T-helper 9 cell (primary cell): ENCODE data around the gene ATXN2.

Experiments
- DNase-seq: peaks from one replicate; pipeline ENCODE4 v3.0.0-alpha.2; 2020

ATXN2 gene

DNA sequence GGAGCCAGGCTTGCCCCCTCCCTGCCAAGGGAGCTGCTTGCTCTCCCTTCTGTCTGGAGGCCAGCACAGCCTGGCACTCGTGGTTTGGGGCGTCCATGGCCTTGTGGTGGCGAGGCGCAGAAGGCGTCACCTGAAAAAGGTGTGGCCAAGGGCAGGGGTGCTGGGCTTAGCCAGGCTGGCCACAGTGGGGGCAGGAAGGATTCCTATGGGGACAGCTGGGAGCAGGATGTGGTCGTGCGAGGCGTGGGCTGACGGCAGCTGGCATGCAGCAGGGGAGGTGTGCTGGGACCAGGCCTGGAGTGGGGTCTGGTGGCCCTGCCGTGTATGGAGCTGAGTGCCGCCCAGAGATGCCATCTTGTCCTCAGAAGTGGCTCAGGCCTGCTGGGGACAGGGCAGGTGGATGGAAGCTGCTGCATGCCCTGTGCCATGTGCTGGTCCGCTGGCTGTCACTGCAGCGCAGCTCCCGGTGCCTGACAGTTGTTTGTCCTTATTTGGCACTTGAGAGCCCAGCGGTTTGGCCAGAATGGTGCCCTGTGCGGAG is 163.4 kb downstream of the ATXN2 start:
- no peak for DNase-seq

DNA sequence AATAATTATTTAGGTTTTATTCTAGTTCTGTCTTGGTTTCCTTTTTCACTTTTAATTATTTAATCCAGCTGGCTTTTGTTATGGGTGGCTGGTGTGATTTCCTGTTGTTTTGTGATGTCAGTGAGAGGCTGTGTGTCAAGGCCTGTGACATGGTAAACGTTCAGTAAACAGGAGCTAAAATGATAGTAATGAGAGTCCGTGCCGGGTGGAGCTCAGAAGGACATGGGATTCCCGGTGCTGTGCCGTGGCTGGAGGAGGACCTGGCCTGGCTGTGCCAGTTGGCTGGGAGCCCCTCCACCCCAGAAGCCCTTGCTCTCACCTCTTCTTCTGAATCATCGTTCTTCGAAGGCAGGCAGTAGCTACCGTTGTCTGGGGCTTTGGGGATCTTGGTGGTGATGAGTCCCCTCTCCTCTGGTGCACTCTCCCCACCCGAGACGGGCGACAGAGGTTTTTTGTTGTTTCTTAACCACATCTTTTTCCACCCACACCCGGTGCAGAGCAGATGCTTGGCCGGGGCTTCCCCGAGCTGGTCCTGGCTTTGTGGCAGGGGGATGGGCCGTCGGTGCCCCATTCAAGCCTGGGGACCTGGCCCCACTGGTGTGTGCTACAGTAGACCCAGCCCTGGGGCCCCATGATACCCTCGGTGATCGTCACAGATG is 164.3 kb downstream of the ATXN2 start:
- DNase-seq: peak; percentile 78

DNA sequence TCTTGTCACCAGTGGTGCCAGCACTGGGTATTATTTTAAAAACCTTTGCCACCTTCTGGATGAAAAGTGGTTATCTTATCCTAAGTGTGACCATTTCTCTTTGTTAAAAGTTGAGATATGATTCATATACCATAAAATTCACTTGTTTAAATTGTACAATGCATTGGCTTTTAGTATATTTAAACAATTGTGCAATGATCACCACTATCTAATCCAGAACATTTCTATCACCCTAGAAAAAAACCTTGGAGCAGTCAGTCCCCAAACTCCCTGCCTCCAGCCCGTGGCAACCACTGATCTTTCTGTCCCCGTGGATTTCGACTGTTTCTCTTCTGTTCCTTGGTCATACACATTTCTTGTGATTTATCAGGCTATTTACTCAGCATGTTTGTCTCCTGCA is 165.1 kb downstream of the ATXN2 start:
- DNase-seq: no peak

DNA sequence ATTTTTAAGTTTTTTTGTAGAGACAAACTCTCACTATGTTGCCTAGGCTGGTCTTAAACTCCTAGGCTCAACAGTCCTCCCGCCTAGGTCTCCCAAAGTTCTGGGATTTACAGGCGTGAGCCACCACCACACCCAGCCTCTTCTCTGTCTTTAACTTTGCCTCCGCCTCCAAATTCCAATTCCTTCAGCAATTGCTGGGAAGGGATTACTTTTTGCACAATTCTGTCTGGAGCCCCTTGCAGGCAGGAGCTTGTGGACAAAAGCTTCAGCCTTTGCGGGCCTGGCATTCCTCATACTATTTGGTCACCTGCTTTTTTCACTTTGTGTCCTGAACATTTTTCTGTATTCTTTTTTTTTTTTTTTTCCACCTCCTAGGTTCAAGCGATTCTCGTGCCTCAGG is 167.3 kb downstream of the ATXN2 start:
- no peak for DNase-seq

DNA sequence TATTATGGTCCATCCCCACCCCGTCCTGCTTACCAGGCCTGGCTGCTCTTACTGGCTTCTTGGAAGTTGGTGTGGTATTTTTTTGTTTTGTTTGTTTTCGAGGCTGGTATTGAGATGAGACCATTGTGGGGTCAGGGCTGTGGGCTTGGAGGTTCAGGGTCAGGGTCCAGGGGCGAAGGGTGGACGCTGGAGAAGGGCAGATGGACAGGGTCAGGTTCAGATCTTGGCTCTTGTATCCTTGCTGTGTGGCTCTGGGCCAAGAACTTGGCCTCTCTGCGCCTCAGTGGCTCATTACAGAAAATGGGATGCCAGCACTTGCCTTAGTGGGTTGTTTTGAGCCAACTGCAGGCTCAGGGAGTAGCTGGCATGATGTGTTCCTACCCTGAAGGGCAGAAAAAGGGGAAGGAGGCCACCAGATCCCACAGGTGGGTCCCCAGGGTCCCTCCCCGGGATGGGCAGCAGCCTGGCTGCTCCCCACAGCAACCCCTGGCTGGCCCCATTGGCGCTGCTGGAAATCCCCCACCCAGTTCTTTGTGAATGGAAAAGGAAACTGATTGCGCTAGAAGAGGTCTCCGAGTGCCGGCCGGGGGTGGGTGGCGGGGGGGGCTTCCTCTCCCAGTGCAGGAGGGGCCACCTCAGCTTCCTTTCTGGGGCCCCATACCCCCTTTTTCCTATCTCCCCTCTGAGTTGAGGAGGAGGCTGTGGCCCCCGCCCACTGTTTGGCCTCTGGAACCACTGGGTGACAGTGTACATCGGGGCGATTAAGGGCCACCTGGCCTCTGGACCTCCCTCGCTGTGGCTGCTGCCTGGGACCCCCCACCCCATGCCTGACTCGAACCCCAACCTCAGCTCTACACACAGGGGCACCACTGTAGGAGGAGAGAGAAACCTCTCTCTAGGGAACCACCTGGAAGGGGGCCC is 168.4 kb downstream of the ATXN2 start:
- DNase-seq: peak; percentile 64

DNA sequence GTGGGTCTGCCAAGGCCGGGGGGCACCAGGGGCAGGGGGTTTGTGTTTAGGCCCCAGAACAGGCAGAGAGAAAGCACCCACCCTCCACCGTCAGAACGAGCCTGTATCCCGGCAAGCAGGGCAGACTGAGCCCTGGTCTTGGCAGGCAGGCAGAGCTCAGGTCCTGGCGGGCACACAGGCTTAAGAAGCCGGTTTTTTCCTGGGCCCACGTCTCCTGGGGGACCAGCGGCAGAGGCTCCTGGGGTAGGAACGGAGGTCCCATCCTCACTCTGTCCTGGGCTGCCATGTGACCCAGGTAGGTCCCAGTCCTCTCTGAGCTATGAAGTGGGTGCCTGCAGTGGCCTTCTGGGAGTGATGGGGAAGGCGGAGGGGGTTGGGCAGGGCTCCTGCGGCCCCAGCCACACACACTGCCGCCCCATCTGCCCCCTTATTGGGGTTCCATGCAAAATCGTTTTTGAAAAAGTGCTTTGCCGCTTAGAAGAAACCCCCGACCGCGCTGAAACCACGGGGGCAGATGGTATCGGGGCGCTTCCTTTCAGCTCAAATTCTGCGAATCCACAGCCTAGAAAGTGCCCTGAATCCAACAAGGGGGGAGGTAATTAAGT is 169.2 kb downstream of the ATXN2 start:
- peak; percentile 73 for DNase-seq

DNA sequence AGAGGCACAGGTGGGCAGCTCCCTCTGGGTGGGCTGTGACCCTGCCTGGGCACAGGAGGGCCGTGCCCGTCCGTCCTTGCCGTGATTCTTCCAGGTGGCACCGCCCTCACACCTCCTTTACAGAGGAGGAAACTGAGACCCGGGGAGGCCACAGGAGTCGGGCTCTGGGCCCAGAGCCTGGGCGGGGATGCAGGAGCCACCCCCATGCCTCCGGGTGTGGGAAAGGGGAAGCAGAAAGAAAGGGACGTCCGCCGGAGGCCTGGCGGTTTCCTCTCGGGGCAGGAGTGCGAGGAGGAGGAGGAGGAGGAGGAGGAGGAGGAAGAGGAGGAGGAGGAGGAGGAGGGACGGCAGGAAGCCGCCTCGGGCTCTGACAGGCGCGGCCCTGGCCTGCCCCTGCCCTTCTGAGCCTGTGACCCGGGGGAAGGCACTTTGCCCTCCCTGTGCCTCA is 170.4 kb downstream of the ATXN2 start:
- no peak for DNase-seq

DNA sequence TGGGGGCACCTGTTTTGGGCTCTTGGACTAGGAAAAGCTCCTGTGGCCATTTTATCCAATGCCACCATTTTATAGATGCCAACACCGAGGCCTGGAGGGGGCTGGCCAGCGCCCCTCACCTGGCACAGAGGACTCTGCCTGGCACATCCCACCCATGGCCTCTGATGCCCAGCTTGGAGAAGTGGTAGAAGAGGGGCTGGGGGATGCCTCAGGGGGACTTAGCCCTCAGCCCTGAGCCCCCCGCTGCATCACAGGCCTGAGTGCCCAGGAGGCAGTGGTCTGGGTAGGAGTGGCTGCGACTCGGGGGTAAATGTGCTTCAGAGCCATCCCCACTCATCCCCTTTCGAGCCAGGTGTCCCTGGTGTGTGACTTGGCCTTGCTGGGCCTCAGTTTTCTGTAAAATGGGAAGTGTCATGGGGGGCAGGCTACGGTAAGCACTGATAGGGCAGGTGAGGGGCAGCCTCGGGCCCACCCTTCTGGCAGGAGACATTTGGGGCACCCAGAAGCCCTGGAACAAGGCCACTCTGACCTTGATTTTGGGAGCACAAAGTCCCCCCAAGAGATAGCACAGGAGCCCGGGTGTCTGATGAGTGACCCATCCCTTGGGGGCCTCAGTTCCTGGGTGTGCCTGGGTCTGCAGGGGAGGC is 170.9 kb downstream of the ATXN2 start:
- no peak for DNase-seq

DNA sequence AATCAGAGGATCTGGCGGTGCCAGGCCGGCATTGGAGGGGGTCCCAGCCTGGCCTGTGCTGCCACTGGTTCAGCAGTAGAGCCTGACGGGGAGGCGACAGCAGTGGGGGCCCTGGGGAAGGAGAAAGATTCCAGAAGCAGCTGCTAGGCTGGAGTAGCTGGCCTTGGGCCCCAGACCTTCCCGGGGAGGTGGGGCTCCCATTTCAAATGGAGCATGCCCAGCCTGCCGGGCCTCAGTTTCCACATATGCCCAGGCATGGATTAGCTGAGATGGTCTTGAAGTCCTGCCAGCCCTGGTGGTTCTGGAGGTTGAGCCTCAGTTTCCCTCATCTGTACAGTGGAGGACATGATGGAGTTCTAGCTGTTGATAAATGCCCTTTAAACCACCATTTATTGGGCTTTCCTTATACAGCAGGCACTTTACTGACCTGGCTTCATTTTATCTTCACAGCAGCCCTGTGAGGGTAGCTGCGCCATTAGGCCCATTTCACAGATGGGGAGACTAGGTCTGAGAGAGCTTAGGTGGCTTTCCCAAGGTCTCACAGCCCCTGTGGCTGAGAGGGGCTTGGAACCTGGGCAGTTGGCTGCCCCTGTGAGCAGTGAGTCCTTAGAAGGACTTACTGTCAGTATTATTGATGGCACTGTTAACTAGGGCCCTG is 171.6 kb downstream of the ATXN2 start:
- DNase-seq: no peak

DNA sequence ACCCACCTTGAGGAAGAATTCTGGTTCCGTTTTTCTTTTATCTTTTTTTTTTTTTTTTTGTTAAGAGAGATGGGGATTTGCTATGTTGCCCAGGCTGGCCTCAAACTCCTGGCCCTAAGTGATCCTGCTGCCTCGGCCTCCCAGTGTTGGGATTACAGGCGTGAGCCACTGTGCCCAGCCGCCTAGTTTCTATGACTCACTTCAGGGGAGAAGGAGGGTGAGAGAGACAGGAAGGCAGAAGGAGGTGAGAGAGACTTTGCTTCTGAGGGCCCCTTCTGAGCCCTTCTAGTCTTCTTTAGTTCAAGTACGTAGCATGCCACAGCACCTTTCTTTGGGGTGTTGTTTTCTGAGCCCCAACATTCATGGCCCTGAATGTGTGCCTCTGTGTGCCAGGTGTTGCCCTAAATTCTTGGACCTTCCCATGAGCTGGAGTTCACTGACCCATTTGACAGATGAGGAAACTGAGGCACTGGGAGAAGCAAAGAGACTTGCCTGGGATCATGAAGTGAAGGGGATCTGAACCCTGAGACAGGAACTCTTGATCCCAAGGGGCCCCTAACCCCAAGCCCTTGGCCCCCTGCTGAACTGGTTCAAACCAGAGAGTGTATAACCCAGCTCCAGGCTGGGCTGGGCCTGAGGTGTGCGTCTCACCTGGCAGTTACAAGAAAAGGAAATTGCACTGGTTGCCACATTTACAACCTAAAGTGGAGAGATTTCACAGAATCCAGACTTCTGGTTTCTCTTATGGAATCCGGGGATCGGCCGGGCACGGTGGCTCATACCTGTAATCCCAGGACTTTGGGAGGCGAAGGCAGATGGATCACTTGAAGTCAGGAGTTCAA is 172.6 kb downstream of the ATXN2 start:
- DNase-seq: no peak

DNA sequence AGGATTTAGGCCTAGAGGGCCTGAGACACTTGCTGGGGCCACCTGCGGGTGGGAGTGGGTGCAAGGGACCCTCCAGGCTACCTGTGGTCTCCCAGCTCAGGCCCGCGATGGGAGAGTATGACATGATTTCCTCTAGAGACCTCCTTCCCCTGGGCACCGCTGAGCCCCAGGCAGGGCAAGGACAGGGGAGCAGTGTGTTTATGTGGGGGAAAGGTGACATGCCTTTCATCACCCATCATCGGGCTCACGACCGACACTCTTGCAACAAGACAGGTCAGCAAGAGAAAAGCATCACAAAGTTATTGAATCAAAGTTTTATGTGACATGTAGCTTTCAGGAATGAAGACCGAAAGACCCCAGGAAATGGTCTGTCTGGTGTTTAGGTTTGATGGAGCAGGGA is 173.5 kb downstream of the ATXN2 start:
- no peak for DNase-seq

DNA sequence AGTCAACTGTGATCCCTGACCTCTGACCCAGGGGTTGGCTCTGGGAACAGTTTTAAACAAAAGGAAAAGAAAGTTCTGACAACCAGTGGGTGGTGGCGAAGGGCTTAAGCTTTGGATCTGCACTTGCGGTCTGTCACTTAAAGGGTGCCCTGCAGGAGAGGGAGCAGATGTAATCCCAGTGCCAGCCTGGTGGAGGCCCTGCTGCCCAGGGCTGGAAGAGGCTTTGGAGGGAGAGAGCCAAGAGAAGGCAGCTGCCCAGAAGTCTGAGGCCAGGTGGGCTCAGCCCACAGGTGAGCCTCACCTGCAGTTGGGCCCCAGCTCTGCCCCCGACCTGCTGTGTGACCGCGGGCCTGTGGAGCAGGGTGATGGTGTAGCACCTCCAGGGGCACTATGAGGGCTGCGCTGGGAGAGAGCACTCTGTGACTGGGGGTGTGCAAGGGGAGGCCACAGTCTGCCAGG is 174.3 kb downstream of the ATXN2 start:
- no peak for DNase-seq

DNA sequence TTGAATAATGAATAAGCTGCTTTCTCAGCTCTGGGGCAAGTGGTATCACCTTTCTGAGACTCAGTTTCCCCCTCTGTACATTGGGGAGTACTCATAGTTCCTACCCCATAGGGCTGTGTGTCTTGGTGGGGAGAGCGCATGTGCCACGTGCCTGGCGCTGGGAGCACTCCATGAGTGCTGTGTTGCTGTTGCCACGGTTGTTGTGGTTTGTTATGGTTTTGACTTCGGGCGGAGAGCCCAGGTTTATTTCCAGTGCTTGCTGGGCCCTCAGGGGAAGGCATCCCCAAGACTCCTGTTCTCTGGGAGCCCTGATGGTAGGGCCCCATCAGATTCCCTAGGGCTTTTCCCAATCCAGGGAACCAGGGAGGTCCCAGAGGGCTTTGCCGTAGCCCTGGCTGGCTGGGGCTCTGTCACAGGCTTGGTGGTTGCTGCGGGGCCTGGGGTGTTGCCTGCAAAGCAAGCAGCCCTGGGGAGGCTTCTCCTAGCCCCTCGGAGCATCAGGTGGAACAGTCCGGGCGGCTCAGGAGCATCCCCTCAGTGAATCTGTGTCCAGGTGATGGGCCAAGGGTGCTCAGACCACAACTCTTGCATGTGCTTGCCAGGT is 174.8 kb downstream of the ATXN2 start:
- DNase-seq: no peak

DNA sequence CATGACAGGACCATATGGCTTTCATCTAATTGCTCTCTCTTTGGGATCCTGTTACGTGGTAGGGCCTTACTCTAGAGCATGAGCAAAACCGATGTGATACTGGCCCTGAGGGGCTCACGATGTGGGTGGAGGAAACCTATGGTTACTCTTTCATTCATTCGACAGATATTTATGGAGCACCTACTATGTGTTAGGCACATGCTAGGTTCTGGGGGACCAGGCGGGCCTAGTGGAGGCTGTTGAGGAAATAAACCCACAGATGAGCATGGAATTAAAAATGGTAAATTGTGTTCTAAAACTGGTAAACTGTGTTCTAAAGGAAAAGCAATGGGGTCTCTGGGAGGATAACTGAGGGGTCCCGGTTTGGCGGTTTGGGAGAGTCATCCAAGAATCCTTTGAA is 178.6 kb downstream of the ATXN2 start:
- no peak for DNase-seq

DNA sequence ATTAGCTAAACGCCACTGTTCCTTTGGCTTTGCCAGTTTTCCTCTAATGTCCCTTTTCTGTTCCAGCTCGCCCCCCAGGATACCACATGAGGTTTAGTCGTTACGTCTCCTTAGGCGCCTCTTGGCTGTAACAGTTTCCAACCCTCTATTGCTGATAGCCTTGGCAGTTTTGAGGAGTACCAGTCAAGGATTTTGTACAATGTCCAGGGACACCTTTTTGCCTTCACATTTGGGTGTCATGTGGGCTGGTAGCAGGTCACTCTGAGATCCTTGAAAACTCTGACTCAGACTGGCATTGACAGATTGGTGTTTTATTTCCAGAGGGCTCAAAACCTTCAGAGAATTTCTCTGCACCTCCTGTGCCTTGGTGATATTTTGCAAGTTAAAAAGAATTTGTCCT is 179.3 kb downstream of the ATXN2 start:
- DNase-seq: no peak

DNA sequence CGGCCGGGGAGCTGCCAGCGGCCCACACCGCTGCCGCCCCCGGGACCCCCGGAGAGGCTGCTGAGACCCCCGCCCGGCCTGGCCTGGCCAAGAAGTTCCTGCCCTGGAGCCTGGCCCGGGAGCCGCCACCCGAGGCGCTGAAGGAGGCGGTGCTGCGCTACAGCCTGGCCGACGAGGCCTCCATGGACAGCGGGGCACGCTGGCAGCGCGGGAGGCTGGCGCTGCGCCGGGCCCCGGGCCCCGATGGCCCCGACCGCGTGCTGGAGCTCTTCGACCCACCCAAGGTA is 180.6 kb downstream of the ATXN2 start:
- DNase-seq: no peak

DNA sequence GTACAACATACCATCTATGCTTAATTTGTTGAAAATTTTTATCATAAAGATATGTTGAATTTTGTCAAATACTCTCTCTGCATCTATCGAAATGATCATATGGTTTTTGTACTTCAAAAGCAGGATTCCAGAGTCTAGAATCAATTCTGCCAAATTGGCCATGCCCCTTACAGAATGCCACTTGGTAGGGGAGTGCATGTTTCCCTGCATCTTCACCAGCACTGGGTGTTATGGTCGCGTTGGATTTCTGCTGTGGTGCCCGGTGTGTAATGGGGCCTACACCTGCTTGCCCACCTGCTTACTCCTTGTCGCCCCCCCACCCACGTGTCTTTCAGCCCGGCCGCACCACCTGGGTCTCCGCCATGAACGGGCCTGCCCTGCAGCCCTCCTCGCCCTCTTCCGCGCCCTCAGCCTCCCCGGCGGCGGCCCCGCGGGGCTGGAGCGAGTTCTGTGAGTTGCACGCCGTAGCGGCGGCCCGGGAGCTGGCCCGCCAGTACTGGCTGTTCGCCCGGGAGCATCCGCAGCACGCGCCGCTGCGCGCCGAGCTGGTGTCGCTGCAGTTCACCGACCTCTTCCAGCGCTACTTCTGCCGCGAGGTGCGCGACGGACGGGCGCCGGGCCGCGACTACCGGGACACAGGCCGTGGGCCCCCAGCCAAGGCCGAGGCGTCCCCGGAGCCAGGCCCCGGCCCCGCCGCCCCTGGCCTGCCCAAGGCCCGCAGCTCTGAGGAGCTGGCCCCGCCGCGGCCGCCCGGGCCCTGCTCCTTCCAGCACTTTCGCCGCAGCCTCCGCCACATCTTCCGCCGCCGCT is 181.1 kb downstream of the ATXN2 start:
- no peak for DNase-seq

DNA sequence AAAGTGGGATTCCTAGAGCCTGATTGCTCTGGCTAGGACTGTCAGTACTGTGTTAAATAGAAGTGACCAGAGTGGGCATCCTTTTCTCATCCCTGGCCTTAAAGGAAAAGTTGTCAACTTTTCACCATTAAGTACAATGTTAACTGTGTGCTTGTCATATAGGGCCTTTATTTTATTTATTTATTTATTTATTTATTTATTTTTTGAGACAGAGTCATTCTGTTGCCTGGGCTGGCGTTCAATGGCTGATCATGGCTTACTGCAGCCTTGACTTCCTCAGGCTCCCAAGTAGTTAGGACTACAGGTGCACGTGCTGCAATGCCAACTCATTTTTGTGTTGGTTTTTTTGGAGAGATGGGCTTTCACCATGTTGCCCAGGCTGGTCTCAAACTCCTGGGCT is 181.8 kb downstream of the ATXN2 start:
- DNase-seq: no peak

DNA sequence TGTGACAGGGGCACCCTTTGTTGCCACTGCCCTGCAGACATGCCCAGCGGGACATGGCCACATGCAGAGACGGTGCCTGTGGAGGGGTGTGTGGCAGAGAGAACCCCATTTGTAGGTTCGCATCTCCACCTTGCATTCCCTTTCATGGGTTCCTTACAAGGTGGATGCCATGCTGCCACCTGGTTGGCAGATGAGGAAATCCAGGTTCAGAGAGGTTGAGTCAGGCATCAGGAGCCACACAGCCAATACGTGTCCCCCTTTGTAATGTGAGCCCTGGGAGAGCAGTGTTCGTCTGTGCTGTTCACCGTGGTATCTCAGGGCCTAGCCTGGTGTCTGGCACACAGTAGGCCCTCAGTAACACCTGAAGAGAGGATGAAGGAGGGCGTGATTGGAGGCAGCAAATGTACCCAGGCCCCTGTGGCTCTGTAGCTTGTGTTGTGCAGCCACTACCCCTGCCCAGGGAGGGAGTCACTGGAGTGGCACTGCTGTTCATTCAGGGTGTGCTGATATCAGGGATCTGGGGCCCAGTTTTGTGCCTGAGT is 184.3 kb downstream of the ATXN2 start:
- no peak for DNase-seq
